HFF-Myc (cell line): ENCODE measurements around the gene NTM.

Experiments
- DNase-seq: peaks from one replicate; pipeline ENCODE4 v3.0.0-alpha.2; 2011; ENCODE audit warnings: low read depth; ENCODE audit errors: extremely low read depth
- H3K4me3 ChIP-seq: replicated peaks from 2 replicates; pipeline ENCODE4 v1.5.1; 2011; ENCODE audit warnings: low read depth, mild to moderate bottlenecking, control low read depth, low read length
- TF ChIP-seq, protein P1 (sequence below): IDR thresholded peaks from 2 replicates; pipeline ENCODE4 v1.5.1; 2012; ENCODE audit warnings: mild to moderate bottlenecking, low read depth, low read length, control low read depth; ENCODE audit errors: missing control alignments

The NTM gene

DNA sequence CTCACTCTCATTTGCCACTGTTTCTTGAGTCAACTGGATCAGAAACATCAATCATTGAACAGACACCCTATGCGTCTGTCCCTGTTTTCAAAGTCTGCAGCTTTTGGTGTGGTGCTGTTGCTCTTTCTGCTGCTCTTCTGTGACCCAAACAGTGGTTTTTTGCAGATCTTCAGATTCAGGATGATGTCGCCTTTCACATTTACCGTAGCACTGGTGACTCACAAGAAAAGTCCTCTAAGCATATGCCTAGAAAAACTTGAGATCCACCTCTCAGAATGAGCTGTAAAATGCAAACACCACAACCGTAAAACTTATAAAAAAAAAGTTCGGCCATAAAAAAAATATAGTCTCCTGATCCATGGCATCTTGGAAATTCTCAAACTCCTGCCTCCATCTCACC is 400.4 kb downstream of the NTM start:
- TF ChIP-seq, protein P1, sequence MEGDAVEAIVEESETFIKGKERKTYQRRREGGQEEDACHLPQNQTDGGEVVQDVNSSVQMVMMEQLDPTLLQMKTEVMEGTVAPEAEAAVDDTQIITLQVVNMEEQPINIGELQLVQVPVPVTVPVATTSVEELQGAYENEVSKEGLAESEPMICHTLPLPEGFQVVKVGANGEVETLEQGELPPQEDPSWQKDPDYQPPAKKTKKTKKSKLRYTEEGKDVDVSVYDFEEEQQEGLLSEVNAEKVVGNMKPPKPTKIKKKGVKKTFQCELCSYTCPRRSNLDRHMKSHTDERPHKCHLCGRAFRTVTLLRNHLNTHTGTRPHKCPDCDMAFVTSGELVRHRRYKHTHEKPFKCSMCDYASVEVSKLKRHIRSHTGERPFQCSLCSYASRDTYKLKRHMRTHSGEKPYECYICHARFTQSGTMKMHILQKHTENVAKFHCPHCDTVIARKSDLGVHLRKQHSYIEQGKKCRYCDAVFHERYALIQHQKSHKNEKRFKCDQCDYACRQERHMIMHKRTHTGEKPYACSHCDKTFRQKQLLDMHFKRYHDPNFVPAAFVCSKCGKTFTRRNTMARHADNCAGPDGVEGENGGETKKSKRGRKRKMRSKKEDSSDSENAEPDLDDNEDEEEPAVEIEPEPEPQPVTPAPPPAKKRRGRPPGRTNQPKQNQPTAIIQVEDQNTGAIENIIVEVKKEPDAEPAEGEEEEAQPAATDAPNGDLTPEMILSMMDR, result no peak
- no peak for DNase-seq
- H3K4me3 ChIP-seq, result no peak overlapping the region

DNA sequence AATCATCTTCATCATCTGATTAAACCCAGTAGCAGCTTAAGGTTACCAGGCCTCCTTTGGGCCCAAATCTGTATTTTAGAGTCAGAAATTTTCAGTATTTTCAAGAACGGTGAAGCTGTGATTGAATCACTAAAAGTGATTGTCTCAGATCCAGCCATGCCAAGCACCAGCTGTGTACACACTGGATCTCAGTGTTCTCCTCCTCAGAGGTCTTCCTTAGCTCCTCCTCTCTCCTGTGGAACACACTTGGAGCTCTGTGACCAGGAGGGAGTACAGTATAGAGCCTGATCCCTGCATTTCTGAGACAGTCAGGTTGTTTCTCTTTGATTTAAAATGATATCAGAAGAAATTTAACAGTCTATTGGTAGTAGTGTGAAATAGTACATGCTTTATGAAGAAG is 401.1 kb downstream of the NTM start:
- DNase-seq, result no peak
- TF ChIP-seq, protein P1, result no peak

DNA sequence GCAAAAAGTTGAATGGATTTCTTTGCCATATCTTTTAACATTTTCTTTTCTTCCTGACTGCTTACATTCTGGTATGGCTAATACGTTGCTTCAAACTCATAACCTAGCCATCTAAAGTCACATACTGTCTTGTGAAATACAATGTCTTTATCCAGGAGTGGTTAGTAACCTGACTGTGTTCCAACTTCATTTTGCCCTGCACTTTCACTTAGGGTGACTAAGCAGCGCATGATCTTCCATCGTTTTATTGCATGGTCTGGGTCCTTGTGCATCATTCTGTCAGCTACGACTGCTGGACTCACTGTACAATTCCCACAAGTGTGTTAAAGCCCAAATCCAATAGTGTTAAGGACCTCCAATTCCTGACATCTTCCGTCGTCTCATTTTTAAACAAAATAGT is 403.2 kb downstream of the NTM start:
- no peak for DNase-seq
- TF ChIP-seq, protein P1, result no peak
- no peak overlapping the region for H3K4me3 ChIP-seq

More for the DNA sequence above, 401.1 kb downstream of the NTM start:
- H3K4me3 ChIP-seq, result no peak overlapping the region

DNA sequence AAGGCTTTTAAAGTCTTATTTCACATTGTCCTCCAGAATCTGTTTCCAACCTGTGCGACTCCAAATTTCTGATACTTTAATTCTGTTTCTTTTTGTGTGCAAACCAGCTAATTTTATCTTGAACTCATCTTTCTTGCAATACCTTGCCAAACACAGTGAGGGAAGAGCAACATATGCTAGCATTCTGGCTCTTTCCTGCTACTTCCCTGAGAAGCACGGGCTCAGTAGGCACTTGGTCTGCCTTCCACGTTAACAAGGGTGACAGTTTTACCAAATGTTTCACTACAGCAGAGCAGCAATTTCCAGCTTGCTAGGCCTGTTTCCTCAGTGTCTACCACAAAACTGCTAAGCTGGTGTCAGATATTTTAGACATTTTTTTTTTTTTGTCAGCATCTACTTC is 405.8 kb downstream of the NTM start:
- TF ChIP-seq, protein P1, result no peak
- no peak for DNase-seq
- no peak overlapping the region for H3K4me3 ChIP-seq

DNA sequence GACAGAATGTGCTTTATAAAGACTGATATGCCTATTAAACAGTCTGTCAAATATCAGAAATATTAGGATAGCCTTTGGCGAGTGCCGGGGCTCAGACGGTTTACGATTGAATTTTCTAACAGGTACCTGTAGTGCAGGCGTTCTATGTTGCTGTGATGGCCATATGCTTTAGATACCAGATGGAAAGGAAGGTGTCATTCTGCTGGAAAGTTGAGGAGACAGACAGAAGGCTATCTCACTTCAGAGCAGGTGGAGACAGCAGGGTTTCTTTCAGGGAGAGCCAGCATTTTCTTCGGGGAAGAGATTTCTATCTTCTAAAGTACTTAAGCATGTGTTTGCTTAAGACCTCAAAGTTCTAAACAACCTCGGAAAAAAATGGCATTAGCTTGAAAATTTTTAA is 415.4 kb downstream of the NTM start:
- TF ChIP-seq, protein P1, result no peak
- DNase-seq, result no peak
- no peak overlapping the region for H3K4me3 ChIP-seq

DNA sequence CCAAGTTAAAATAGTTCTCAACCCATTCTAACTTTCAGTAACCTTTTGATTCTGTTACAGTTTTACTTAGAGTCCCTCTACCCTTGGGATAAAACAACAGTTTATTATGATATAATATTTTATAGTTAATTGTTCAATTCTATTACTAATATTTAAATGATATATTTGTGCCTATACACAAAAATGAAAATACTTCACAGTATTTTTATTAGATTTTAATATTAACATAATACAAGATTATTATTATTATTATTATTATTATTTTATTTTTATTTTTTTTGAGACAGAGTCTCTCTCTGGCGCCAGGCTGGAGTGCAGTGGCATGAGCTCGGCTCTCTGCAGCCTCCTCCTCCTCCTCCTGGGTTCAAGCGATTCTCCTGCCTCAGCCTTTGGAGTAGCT is 416.7 kb downstream of the NTM start:
- TF ChIP-seq, protein P1, result no peak
- DNase-seq, result no peak
- H3K4me3 ChIP-seq, result no peak overlapping the region

DNA sequence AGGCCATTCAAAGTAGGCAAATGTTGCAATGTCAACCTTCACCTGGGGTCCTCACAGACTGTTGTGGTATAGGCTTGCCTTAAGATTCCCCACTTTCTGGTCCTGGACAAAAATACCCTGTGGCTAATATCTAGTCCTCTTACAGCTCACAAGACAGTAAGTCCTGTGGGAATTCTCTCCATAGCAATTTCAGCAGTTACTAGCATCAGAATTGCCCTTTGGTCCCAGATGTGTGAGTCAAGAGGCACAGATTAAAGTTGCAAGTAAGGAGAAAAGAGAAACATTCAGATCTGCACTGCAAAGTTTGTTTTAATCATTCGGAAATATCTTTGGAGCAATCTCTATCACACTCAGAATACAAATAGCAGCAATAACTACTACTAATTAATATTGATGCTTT is 420.2 kb downstream of the NTM start:
- no peak overlapping the region for H3K4me3 ChIP-seq
- TF ChIP-seq, protein P1, result no peak
- DNase-seq, result no peak
